MCF 10A (cell line): ENCODE measurements around the gene HOXD12. TPM values are rescaled to one million over a fixed set of nuclear protein-coding genes. Genes with fewer than 3 reads are reported as not detected.

Source experiments
- BruUV-seq: library from RNA; stranded (reverse); fragments of 400-500 nt; replicated peaks from 2 replicates; lab custom pipeline; 2021; lab: Mats Ljungman, UMichigan
- CTCF ChIA-PET: fragments of 300-600 bp; sonication (Branson Sonifier 250); formaldehyde crosslinking; extraction: SDS; loops from one replicate; lab custom pipeline; 2021; ENCODE audit warnings: antibody characterized with exemption, inconsistent platforms; lab: Yijun Ruan, JAX
- POLR2A ChIA-PET: fragments of 300-600, 350-650 bp; sonication (Branson Sonifier 250); formaldehyde crosslinking; extraction: SDS; loops from one replicate; lab custom pipeline; 2020; ENCODE audit warnings: antibody characterized with exemption, inconsistent platforms; lab: Yijun Ruan, JAX
- DNase-seq: peaks from one replicate; pipeline ENCODE4 v3.0.0-alpha.2; 2018; ENCODE audit not compliant: unreplicated experiment
- H3K27ac Mint-ChIP-seq: one replicate; pipeline ENCODE4 v1.8.0; 2022; ENCODE audit warnings: mild to moderate bottlenecking, low read depth, mixed read lengths; ENCODE audit not compliant: unreplicated experiment
- H3K27me3 Mint-ChIP-seq: one replicate; pipeline ENCODE4 v1.8.0; 2022; ENCODE audit warnings: mixed read lengths; ENCODE audit not compliant: insufficient read depth, unreplicated experiment
- H3K36me3 Mint-ChIP-seq: one replicate; pipeline ENCODE4 v1.8.0; 2022; ENCODE audit warnings: mild to moderate bottlenecking, moderate library complexity, mixed read lengths; ENCODE audit not compliant: insufficient read depth, unreplicated experiment
- H3K4me1 Mint-ChIP-seq: one replicate; pipeline ENCODE4 v1.8.0; 2022; ENCODE audit warnings: mixed read lengths; ENCODE audit not compliant: insufficient read depth, unreplicated experiment
- H3K4me3 Mint-ChIP-seq: one replicate; pipeline ENCODE4 v1.8.0; 2022; ENCODE audit warnings: mild to moderate bottlenecking, moderate library complexity, mixed read lengths; ENCODE audit not compliant: unreplicated experiment
- H3K9me3 Mint-ChIP-seq: one replicate; pipeline ENCODE4 v1.8.0; 2022; ENCODE audit warnings: mixed read lengths; ENCODE audit not compliant: unreplicated experiment
- CTCF ChIP-seq: fragments of 200-600 bp; IDR thresholded peaks from one replicate; pipeline ENCODE4 v1.8.0; 2022; ENCODE audit warnings: antibody characterized with exemption, mild to moderate bottlenecking; ENCODE audit not compliant: unreplicated experiment
- intact Hi-C: fragments of 100-400 bp; cut with micrococcal nuclease; formaldehyde crosslinking; loops from 2 replicates; pipeline ENCODE4 v1.14.1; 2022
- total RNA-seq: library from RNA; stranded (reverse); gene quantifications from 2 replicates; pipeline ENCODE4 v1.2.3, GENCODE V29; 2022

HOXD12 gene
- total RNA-seq, 1 experiment from 2014 or later, result not detected

- intact Hi-C loops, result loop anchor here (10.0 kb wide), 1 partner anchor 167 kb away; no protein-coding TSS in a partner anchor
- BruUV-seq, result no TSS peak
- H3K4me1 Mint-ChIP-seq, result no peaks in the 10 kb centered on the region
- TF ChIP-seq CTCF, result no peak
- no peak overlapping the region for H3K4me3 Mint-ChIP-seq
- no peaks in the 10 kb centered on the region for H3K36me3 Mint-ChIP-seq
- H3K9me3 Mint-ChIP-seq, result no peaks in the 10 kb centered on the region
- no peak for DNase-seq
- H3K27ac Mint-ChIP-seq, result no peak overlapping the region
- H3K27me3 Mint-ChIP-seq, result no peaks in the 10 kb centered on the region
- POLR2A ChIA-PET, result no interaction called here
- CTCF ChIA-PET, result interaction anchor here (0.6 to 0.8 kb wide), 2 partner anchors 507 to 1000 kb away, joined by 3 to 4 read pairs; no protein-coding TSS in a partner anchor
These were observed 47.7 kb downstream of the HOXD12 start for GRCh38 chr2:176147210-176147799.

- H3K27me3 Mint-ChIP-seq, result no peaks in the 10 kb centered on the region
- no peak overlapping the region for H3K27ac Mint-ChIP-seq
- BruUV-seq, result no TSS peak
- ChIA-PET POLR2A (no interaction called here), CTCF (interaction anchor here (0.8 to 3.0 kb wide), 2 partner anchors 406 to 999 kb away, joined by 4 to 12 read pairs; no protein-coding TSS in a partner anchor)
- H3K4me3 Mint-ChIP-seq, result no peak overlapping the region
- intact Hi-C loops, result loop anchor here (10.0 kb wide), 1 partner anchor 167 kb away; no protein-coding TSS in a partner anchor
- no peaks in the 10 kb centered on the region for H3K9me3 Mint-ChIP-seq
- no peak for TF ChIP-seq CTCF
- no peaks in the 10 kb centered on the region for H3K4me1 Mint-ChIP-seq
- no peaks in the 10 kb centered on the region for H3K36me3 Mint-ChIP-seq
- DNase-seq, result no peak
These were observed 48.4 kb downstream of the HOXD12 start for GRCh38 chr2:176147800-176148496.

- Mint-ChIP-seq H3K4me1 (no peaks in the 10 kb centered on the region), H3K9me3 (no peaks in the 10 kb centered on the region), H3K36me3 (no peaks in the 10 kb centered on the region), H3K4me3 (no peak overlapping the region), H3K27me3 (no peaks in the 10 kb centered on the region), H3K27ac (no peak overlapping the region)
- POLR2A ChIA-PET, result no interaction called here
- no peak for DNase-seq
- BruUV-seq, result no TSS peak
- intact Hi-C loops, result loop anchor here (10.0 kb wide), 1 partner anchor 166 kb away; no protein-coding TSS in a partner anchor
- no peak for TF ChIP-seq CTCF
- CTCF ChIA-PET, result interaction anchor here (0.6 to 3.0 kb wide), 2 partner anchors 107 to 405 kb away, joined by 3 to 12 read pairs; no protein-coding TSS in a partner anchor
These were observed 49.3 kb downstream of the HOXD12 start for GRCh38 chr2:176148751-176149421.
